NT2/D1 (cell line): Measurements from ENCODE around the gene PARP8.
"Not testable (repeated sequence)": the region's sequence is repeated elsewhere in the genome, so short reads cannot be mapped to it uniquely, and the experiment has no call there.

Experiments
- DNase-seq: peaks from one replicate; pipeline ENCODE4 v3.0.0-alpha.2; 2011; ENCODE audit warnings: low read depth, low spot score
- H3K27me3 ChIP-seq: 2 replicates; pipeline ENCODE4 v1.6.0; 2011; ENCODE audit warnings: mild to moderate bottlenecking; ENCODE audit not compliant: insufficient read length, insufficient read depth
- H3K36me3 ChIP-seq: 2 replicates; pipeline ENCODE4 v1.6.1; 2011; ENCODE audit warnings: mild to moderate bottlenecking, low read length, mixed read lengths; ENCODE audit not compliant: insufficient read depth, insufficient read length
- H3K4me1 ChIP-seq: 2 replicates; pipeline ENCODE4 v1.5.1; 2011; ENCODE audit not compliant: insufficient read depth, insufficient read length
- H3K4me3 ChIP-seq: 2 replicates; pipeline ENCODE4 v1.5.1; 2011; ENCODE audit warnings: low read depth; ENCODE audit not compliant: insufficient read length
- H3K9ac ChIP-seq: 2 replicates; pipeline ENCODE4 v1.6.0; 2011; ENCODE audit warnings: low read depth; ENCODE audit not compliant: insufficient read length
- H3K9me3 ChIP-seq: 2 replicates; pipeline ENCODE4 v1.5.1; 2011; ENCODE audit warnings: mild to moderate bottlenecking, low read length; ENCODE audit not compliant: insufficient read depth
- SUZ12 ChIP-seq: IDR thresholded peaks from 2 replicates; pipeline ENCODE4 v1.6.1; 2011; ENCODE audit not compliant: insufficient read length, insufficient read depth; ENCODE audit errors: extremely low read depth
- YY1 ChIP-seq: IDR thresholded peaks from 2 replicates; pipeline ENCODE4 v1.6.1; 2011; ENCODE audit not compliant: insufficient read length, insufficient read depth
- ZNF274 ChIP-seq: IDR thresholded peaks from 2 replicates; pipeline ENCODE4 v1.6.1; 2011; ENCODE audit warnings: mild to moderate bottlenecking, low read depth, low read length

PARP8 gene

DNA sequence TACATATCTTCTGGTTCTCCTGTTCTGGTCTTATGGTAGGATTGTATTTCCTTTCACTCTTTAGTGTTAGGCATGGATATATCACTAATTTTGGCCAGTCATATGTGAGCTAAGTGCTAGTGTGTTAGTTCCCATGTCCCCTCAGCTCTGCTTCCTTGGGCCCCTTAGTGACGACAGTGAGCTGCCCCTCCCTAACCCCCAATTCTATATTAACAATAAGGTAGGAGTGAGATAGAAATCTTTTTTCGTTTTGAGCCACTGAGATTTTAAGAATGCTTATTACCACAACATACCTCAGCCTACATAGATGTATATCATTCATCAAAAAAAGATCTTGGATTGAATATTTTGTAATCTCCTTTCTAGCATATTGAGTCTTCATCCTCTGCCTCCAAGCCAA, 100.5 kb downstream of the PARP8 start:
- no peaks in the 10 kb centered on the region for H3K9me3 ChIP-seq
- no peaks in the 10 kb centered on the region for H3K4me1 ChIP-seq
- TF ChIP-seq YY1 (no peak), ZNF274 (no peak), SUZ12 (no peak)
- no peak for DNase-seq
- H3K9ac ChIP-seq, result no peak overlapping the region
- no peaks in the 10 kb centered on the region for H3K36me3 ChIP-seq
- no peaks in the 10 kb centered on the region for H3K27me3 ChIP-seq
- H3K4me3 ChIP-seq, result no peak overlapping the region

DNA sequence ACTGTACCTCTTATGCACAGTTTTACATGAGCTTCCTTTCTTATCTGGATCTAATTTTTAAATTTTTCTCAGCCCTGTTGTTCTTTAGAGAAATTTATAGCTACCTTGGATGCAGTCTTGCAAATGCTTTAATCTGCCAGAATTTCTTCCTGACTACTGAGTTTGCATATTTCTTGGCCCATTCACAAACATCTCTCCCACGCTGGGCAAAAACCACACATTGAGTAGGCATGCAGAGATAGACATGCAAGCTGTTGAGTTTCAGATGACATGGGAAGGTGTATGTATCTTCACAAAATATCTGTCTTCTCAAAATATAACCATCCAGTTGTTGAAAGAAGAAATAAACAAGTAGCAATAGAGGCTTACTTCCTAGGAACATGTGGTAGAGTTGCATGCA, 101.2 kb downstream of the PARP8 start:
- Histone ChIP-seq H3K27me3 (no peaks in the 10 kb centered on the region), H3K9me3 (no peaks in the 10 kb centered on the region), H3K4me3 (no peak overlapping the region), H3K36me3 (no peaks in the 10 kb centered on the region), H3K4me1 (no peaks in the 10 kb centered on the region), H3K9ac (no peak overlapping the region)
- TF ChIP-seq YY1 (no peak), SUZ12 (no peak), ZNF274 (no peak)
- DNase-seq, result no peak

DNA sequence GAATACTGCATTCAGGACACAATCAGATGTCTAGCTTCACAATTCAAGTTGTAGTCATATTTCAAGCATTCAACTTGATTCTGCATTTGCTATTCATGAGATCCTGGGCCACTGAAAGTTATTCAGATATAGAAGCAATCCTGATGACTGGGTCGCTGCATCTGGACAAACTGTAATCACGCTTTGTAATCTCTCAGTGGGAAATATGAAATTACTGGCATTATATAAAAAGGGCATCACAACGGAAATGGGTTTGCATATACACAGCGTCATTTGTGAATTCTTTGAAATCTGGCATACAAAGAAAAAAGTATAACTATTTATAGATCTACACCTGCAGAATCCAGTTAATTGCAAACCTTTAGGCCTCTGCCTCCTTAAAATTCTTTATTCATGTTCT, 102.2 kb downstream of the PARP8 start:
- no peak for DNase-seq
- no peaks in the 10 kb centered on the region for H3K36me3 ChIP-seq
- no peaks in the 10 kb centered on the region for H3K27me3 ChIP-seq
- H3K9me3 ChIP-seq, result peaks cover 7% of the 10 kb centered on the region; the same call in 1 of the 2 replicates
- H3K4me1 ChIP-seq, result no peaks in the 10 kb centered on the region
- H3K4me3 ChIP-seq, result no peak overlapping the region
- H3K9ac ChIP-seq, result no peak overlapping the region
- TF ChIP-seq YY1, result no peak
- TF ChIP-seq SUZ12, result no peak
- TF ChIP-seq ZNF274, result no peak

DNA sequence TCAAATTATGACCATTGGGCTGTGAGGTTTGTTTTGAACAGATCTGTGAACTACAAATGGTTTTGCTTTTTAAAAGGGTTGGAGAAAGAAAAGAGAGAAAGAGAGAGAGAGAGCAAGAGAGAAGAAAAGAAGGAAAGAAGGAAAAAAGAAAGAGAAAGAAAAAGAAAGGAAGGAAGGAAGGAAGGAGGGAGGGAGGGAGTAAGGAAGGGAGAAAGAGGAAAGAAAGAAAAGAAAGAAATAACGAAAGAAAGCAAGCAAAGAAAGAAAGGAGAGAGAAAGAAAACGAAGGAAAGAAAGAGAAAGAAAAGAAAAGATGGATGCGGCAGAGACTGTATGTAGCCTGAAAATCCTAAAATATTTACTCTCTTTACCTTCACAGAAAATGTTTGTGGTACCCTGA, 104.0 kb downstream of the PARP8 start:
- TF ChIP-seq SUZ12, result no peak
- TF ChIP-seq YY1, result no peak
- TF ChIP-seq ZNF274, result no peak
- Histone ChIP-seq H3K9me3 (peaks cover 7% of the 10 kb centered on the region; the same call in 1 of the 2 replicates), H3K9ac (no peak overlapping the region), H3K4me3 (no peak overlapping the region), H3K27me3 (no peaks in the 10 kb centered on the region), H3K36me3 (no peaks in the 10 kb centered on the region), H3K4me1 (no peaks in the 10 kb centered on the region)
- DNase-seq, result no peak

DNA sequence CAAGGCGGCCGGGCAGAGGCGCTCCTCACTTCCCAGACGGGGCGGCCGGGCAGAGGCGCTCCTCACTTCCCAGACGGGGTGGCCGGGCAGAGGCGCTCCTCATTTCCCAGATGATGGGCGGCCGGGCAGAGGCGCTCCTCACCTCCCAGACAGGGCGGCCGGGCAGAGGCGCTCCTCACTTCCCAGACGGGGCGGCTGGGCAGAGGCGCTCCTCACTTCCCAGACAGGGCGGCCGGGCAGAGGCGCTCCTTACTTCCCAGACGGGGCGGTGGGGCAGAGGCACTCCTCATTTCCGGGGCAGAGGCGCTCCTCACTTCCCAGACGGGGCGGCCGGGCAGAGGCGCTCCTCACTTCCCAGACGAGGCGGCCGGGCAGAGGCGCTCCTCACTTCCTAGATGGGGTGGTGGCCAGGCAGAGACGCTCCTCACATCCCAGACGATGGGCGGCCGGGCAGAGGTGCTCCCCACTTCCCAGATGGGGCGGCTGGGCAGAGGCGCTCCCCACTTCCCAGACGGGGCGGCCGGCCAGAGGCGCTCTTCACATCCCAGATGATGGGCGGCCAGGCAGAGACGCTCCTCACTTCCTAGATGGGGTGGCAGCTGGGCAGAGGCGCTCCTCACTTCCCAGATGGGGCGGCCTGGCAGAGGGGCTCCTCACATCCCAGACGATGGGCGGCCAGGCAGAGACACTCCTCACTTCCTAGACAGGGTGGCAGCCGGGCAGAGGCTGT, 108.2 kb downstream of the PARP8 start:
- not testable (repeated sequence) for DNase-seq, H3K9ac ChIP-seq, H3K36me3 ChIP-seq, H3K4me1 ChIP-seq, H3K27me3 ChIP-seq, H3K4me3 ChIP-seq
- H3K9me3 ChIP-seq, result peaks cover 11% of the 10 kb centered on the region; the same call in 1 of the 2 replicates

DNA sequence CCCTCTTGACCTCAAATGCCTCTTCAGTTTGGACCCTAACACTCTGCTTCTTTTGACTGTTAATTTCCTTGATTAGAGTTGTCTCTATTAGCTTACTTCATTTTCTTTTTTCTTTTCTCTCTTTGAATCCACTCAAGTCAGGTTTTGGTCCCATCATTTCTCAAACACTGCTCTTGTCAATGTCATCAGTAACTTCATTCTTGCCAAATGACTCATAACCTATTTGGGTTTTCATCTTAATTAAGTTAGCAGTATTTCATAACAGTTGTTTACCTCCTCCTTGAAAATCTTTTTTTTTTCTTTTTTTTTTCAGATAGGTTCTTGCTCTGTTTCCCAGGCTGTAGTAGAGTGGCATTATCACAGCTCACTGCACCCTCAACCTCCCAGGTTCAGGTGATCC, 119.6 kb downstream of the PARP8 start:
- Histone ChIP-seq H3K36me3 (peaks cover 5% of the 10 kb centered on the region), H3K27me3 (no peaks in the 10 kb centered on the region), H3K9ac (no peak overlapping the region), H3K4me1 (no peaks in the 10 kb centered on the region), H3K9me3 (no peaks in the 10 kb centered on the region), H3K4me3 (no peak overlapping the region)
- no peak for TF ChIP-seq ZNF274
- no peak for TF ChIP-seq SUZ12
- no peak for TF ChIP-seq YY1
- no peak for DNase-seq

DNA sequence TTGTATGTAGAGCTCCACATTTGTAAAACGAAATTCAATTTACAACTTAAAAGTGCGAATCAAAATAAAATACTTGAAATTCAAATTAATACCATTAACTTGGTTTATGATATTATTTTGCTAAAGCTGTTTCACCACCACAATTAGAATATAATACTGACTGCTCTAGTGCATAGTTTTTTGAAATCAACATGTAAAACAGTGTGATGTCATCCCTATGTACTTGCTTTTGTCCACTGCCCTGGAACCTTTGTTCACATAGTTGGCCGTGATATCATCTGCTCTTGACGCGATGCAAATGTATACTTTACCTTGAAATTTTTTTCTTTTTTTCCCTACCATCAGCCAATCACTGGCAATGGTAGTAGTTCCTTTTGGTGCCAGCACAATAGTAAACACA, 125.4 kb downstream of the PARP8 start:
- H3K36me3 ChIP-seq, result peaks cover 11% of the 10 kb centered on the region
- no peaks in the 10 kb centered on the region for H3K27me3 ChIP-seq
- no peaks in the 10 kb centered on the region for H3K4me1 ChIP-seq
- no peaks in the 10 kb centered on the region for H3K9me3 ChIP-seq
- no peak for DNase-seq
- H3K4me3 ChIP-seq, result no peak overlapping the region
- H3K9ac ChIP-seq, result no peak overlapping the region
- TF ChIP-seq ZNF274 (no peak), SUZ12 (no peak), YY1 (no peak)
